ENCODE data around the gene FAM20C. TPM values are rescaled to one million over a fixed set of nuclear protein-coding genes. Genes with fewer than 3 reads are reported as not detected.

The FAM20C gene
- total RNA-seq, 1 experiment from 2014 or later, result 62.4 TPM

- H3K4me1 ChIP-seq (ENCODE audit: control insufficient read depth, insufficient read depth, low read length), result no peaks in the 10 kb centered on the region
- no peak for DNase-seq (ENCODE audit: low read depth, low spot score)
- POLR2A ChIA-PET, result no interaction called here
- H3K27ac ChIP-seq (ENCODE audit: low read length), result no peak overlapping the region
- no peak for ATAC-seq
- no peaks in the 10 kb centered on the region; the same call in 1 of the 2 replicates for H3K27me3 ChIP-seq (ENCODE audit: control insufficient read depth, insufficient read depth, low read length)
- H3K4me3 ChIP-seq (ENCODE audit: low read depth in 2 of 2, low read length in 2 of 2), result no peak overlapping the region
- no peaks in the 10 kb centered on the region for H3K9me3 ChIP-seq (ENCODE audit: control insufficient read depth, insufficient read depth, low read depth, low read length)
- CTCF ChIA-PET, result no interaction called here
- BruUV-seq (replicated peaks), result no TSS peak
- no peaks in the 10 kb centered on the region for H3K36me3 ChIP-seq (ENCODE audit: control insufficient read depth, insufficient read depth, low read length)
- intact Hi-C loops (cut with micrococcal nuclease; ENCODE audit: unreplicated experiment) (no loop called here), in situ Hi-C loops (cut with HindIII; ENCODE audit: low pct_unique_long_range_greater_than_20kb, low sequenced_read_pairs) (no loop called here)
- no peak for TF ChIP-seq CTCF (IDR thresholded peaks at IDR 0.05)
- no peak for TF ChIP-seq REST (IDR thresholded peaks at IDR 0.05; ENCODE audit: insufficient read depth in 1 of 2, low read depth in 2 of 2, low read length in 1 of 2)
- TF ChIP-seq SIN3A (IDR thresholded peaks at IDR 0.05; ENCODE audit: borderline replicate concordance, insufficient read depth, low read depth, low read length), result no peak
- no peak for TF ChIP-seq TCF7L2 (IDR thresholded peaks at IDR 0.05; ENCODE audit: low read depth, low read length)
- no peak for TF ChIP-seq POLR2AphosphoS5 (IDR thresholded peaks at IDR 0.05; ENCODE audit: low read depth, low read length)
Measured at GRCh38 chr7:165661-166337, 26.6 kb upstream of the FAM20C start.

- Histone ChIP-seq H3K27ac (ENCODE audit: low read length) (no peak overlapping the region), H3K36me3 (ENCODE audit: control insufficient read depth, insufficient read depth, low read length) (no peaks in the 10 kb centered on the region), H3K4me1 (ENCODE audit: control insufficient read depth, insufficient read depth, low read length) (no peaks in the 10 kb centered on the region), H3K4me3 (ENCODE audit: low read depth in 2 of 2, low read length in 2 of 2) (no peak overlapping the region), H3K9me3 (ENCODE audit: control insufficient read depth, insufficient read depth, low read depth, low read length) (no peaks in the 10 kb centered on the region), H3K27me3 (ENCODE audit: control insufficient read depth, insufficient read depth, low read length) (no peaks in the 10 kb centered on the region; the same call in 1 of the 2 replicates)
- DNase-seq (ENCODE audit: low read depth, low spot score), result no peak
- ATAC-seq, result no peak
- CTCF ChIA-PET, result no interaction called here
- POLR2A ChIA-PET, result no interaction called here
- TF ChIP-seq CTCF (IDR thresholded peaks at IDR 0.05) (no peak), REST (IDR thresholded peaks at IDR 0.05; ENCODE audit: insufficient read depth in 1 of 2, low read depth in 2 of 2, low read length in 1 of 2) (no peak), TCF7L2 (IDR thresholded peaks at IDR 0.05; ENCODE audit: low read depth, low read length) (no peak), POLR2AphosphoS5 (IDR thresholded peaks at IDR 0.05; ENCODE audit: low read depth, low read length) (no peak), SIN3A (IDR thresholded peaks at IDR 0.05; ENCODE audit: borderline replicate concordance, insufficient read depth, low read depth, low read length) (no peak)
- intact Hi-C loops (cut with micrococcal nuclease; ENCODE audit: unreplicated experiment) (no loop called here), in situ Hi-C loops (cut with HindIII; ENCODE audit: low pct_unique_long_range_greater_than_20kb, low sequenced_read_pairs) (no loop called here)
- BruUV-seq (replicated peaks), result no TSS peak
Measured at GRCh38 chr7:166338-167060, 25.9 kb upstream of the FAM20C start.

Measured in Panc1 (cell line).